ENCODE measurements around the gene PAFAH2.
"Not testable (repeated sequence)": the region's sequence is repeated elsewhere in the genome, so short reads cannot be mapped to it uniquely, and the experiment has no call there.

Gene PAFAH2

GRCh38 chr1:25985171-25985570 is 12.7 kb downstream of the PAFAH2 start:
- no peak for DNase-seq (ENCODE audit: low spot score)

GRCh38 chr1:25979210-25979609 is 18.7 kb downstream of the PAFAH2 start:
- DNase-seq (ENCODE audit: low spot score), result no peak

GRCh38 chr1:25978403-25978802 is 19.5 kb downstream of the PAFAH2 start:
- no peak for DNase-seq (ENCODE audit: low spot score)

GRCh38 chr1:25977801-25978200 is 20.1 kb downstream of the PAFAH2 start:
- DNase-seq (ENCODE audit: low spot score), result no peak

GRCh38 chr1:25973610-25974321 is 24.1 kb downstream of the PAFAH2 start:
- DNase-seq (ENCODE audit: low spot score), result no peak

- no peak for DNase-seq (ENCODE audit: low spot score)
Measured at GRCh38 chr1:25971811-25972180, 26.1 kb downstream of the PAFAH2 start.

- no peak for DNase-seq (ENCODE audit: low spot score)
Measured at GRCh38 chr1:25971066-25971810, 26.6 kb downstream of the PAFAH2 start.

GRCh38 chr1:25967308-25967707 is 30.6 kb downstream of the PAFAH2 start:
- no peak for DNase-seq (ENCODE audit: low spot score)

- no peak for DNase-seq (ENCODE audit: low spot score)
Measured at GRCh38 chr1:25959611-25960010, 38.3 kb downstream of the PAFAH2 start.

GRCh38 chr1:25958465-25958864 is 39.4 kb downstream of the PAFAH2 start:
- DNase-seq (ENCODE audit: low spot score), result no peak

GRCh38 chr1:25955553-25955952 is 42.3 kb downstream of the PAFAH2 start:
- DNase-seq (ENCODE audit: low spot score), result no peak

- no peak for DNase-seq (ENCODE audit: low spot score)
Measured at GRCh38 chr1:25954282-25954938, 43.5 kb downstream of the PAFAH2 start.

GRCh38 chr1:25952841-25953401 is 44.9 kb downstream of the PAFAH2 start:
- DNase-seq (ENCODE audit: low spot score), result no peak

- no peak for DNase-seq (ENCODE audit: low spot score)
Measured at GRCh38 chr1:25948641-25949040, 49.2 kb downstream of the PAFAH2 start.

GRCh38 chr1:25947027-25947426 is 50.8 kb downstream of the PAFAH2 start:
- no peak for DNase-seq (ENCODE audit: low spot score)

GRCh38 chr1:25945761-25946160 is 52.1 kb downstream of the PAFAH2 start:
- DNase-seq (ENCODE audit: low spot score), result no peak

- no peak for DNase-seq (ENCODE audit: low spot score)
Measured at GRCh38 chr1:25944986-25945385, 52.9 kb downstream of the PAFAH2 start.

- not testable (repeated sequence) for DNase-seq (ENCODE audit: low spot score)
Measured at GRCh38 chr1:25943511-25943910, 54.4 kb downstream of the PAFAH2 start.

GRCh38 chr1:25936947-25937346 is 60.9 kb downstream of the PAFAH2 start:
- DNase-seq (ENCODE audit: low spot score), result no peak

- DNase-seq (ENCODE audit: low spot score), result no peak
Measured at GRCh38 chr1:25933479-25934365, 64.1 kb downstream of the PAFAH2 start.

- DNase-seq (ENCODE audit: low spot score), result not testable (repeated sequence)
Measured at GRCh38 chr1:25932811-25933400, 65.0 kb downstream of the PAFAH2 start.

All from globus pallidus (tissue), 1 donor.